Activated CD8-positive, alpha-beta memory T cell treated with anti-CD3 and anti-CD28 coated beads, Interleukin-2, amount 50 U/mL, for 1 hour (primary cell): ENCODE results near the gene ZNF516.

ENCODE experiments used
- DNase-seq: peaks from one replicate; pipeline ENCODE4 v3.0.0-alpha.2; 2020; ENCODE audit errors: extremely low read depth

ZNF516 gene

DNA sequence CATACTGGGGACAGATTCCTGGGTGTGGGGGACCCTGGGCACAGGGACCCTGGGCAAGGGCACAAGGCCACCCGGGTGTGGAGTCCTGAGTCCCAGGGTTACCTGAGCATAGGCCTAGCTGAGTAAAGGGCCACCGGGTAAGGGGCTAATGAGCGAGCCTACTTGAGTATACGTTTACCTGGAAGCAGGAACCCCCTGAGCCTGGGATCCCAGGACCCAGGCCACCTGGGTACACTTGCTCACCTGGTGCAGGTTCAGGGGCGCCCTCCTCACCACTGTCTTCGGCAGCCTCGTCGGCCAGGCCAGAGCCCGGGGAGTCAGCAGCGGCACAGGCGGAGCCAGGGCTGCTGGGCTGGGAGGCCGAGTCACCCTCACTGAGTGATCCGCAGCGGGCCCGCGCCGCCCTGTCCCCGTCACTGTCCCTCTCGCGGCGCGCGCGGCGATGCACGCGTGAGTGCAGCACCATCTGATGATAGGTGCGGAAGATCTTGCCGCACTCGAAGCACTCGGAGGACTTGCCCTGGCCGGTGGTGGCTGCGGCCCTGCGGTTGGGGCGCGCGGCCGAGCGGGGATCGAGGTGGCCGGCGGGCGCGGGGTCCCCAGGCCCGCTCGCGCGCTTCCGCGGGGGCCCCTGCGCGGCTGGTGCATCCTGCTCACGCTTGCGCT, 53.9 kb downstream of the ZNF516 start:
- no peak for DNase-seq

- no peak for DNase-seq
Measured at GRCh38 chr18:76437910-76438309, 57.1 kb downstream of the ZNF516 start.

- DNase-seq: no peak
Measured at GRCh38 chr18:76437011-76437410, 58.0 kb downstream of the ZNF516 start.

DNA sequence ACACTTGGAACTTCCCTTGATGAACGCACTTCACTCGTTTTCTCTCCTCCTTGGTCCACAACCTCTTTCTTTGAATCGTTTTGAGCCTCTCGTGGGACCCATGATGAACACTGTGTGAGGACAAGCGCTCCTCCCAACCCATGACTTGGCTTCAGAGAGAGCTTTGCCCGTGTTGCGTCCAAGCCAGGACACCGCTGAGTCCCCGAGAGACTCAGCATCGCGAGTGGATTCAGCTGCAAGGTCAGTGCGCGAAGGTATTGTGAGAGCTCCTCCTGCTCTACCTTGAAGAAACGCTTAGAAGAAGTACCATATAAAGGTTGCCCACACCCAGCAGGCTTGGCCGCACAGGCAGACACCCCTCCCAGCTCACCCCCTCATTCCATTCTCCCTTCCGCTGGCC, 58.7 kb downstream of the ZNF516 start:
- DNase-seq: no peak

DNA sequence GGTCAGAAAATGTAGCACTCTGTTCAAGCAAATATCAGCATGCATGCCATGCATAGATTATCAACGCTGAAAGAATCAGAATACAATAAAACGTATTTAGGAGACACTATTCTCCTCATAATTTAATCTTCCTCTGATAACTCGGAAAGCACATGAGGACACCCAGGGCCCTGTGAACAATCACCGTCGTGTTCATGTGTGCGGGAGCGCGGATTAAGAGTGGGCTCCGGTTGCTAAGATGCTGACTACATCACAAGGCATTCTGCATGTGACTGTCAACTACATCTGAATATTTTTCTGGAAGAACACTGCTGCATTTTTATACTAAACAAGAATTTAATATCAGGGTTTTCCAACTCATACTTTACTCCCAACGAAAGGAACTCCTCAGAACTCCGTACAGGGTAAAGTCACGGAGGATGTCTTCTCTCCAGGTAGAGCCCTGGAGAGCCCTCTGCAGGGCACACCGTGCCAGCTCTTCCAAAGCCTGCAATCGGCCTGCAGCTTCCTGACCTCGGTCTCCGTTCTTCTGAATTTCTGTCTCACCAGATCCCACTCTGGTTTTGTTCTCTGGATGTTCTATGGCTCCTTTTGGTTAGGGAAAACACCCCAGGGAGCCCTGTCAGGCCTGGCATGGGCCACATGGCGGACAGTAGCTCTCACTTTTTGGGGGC, 59.6 kb downstream of the ZNF516 start:
- no peak for DNase-seq

DNA sequence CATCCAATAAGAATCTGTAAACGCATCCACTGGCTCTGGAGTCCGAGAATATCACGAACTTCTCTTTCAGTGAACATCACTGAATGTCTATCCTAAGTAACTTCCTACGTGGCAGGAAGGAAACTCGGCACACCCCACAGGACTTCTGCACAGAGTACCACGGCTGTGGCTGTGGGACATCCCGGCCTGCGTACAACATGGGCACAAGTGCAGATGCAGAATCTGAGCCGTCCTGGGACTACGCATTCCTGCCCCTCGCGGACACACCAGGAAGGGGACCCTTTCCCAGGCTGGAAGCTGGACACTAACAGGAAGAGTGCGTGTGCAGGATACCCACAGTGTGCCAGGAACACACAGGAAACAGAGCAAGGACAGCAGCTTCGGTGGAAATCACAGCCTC, 60.6 kb downstream of the ZNF516 start:
- DNase-seq: no peak

DNA sequence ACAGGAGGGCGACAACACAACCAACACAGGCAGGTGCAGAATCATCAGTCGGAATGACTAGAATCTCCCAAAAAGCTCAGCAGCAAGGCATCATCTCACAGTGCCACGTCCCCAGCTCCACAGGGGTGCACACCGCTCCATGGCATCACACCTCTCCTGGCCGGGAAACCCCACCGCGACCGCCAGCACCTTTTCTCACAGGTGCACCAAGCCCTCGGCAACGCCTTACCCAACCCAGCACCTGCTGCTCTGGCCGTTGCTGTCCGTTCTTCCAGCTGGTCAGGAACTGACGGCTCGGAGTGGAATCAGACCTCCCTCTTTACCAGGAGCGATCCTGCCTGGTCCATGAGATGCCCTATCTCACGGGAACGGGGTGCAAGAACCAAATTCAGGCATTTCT, 61.3 kb downstream of the ZNF516 start:
- DNase-seq: no peak

DNA sequence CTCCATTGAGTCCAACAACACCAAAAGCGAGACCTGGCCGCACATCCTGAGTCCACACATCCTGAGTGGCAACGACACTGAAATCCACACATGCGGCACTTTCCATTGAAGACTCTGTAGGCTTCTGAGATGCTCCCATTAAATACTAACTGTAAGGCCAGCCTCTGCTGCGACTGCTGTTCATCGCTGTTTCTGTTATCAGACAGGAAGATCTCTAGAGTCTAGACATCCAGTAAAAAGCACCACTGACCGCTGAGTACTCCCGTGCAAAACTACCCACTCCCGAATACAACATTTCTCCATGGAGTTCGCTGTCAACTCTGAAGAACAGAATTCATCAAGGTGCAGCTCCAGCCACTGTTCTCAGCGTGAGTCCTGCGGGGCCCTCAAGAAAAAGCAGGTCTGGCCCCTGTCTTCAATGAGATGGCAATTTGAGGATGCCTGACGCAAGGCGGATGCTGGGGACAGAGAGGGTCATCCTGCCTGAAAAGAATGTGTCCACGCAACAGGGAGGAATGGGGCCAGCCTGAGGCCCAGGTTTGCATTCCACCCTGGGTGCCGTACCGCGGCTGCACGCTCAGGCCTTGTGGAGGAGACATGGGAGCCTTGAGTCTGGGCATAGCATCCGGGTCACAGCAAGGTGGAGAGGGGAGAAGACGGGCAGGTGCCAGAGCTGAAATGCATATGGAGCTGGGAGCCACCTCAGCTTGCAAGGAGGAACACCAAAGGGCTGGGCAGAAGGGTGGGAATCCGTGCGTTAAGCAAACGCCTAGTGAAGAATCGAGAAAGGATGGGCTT, 61.9 kb downstream of the ZNF516 start:
- DNase-seq: no peak

DNA sequence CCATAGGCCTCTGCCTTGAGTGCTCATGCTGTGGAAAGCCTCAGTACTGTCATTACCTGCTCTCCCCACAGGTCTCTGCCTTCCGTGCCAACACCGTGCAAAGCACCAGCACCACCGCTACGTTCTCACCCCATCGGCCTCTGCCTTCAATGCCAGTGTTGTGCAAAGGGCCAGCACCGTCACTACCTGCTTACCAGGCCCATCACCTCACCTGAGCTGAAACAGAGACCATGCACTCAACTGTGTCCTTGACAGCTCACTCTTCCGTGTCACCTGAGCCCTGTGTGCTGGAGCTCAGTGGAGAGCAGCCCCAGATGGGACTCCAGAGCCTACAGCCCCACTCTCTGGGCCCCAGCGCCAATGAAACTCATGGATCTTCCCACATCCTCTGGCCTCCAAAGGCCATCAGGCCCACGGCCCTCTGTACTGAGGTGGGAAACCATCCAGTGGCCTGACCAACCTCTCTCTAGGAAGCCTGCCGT, 62.7 kb downstream of the ZNF516 start:
- DNase-seq: no peak

- DNase-seq: no peak
Measured at GRCh38 chr18:76431437-76432273, 63.4 kb downstream of the ZNF516 start.

DNA sequence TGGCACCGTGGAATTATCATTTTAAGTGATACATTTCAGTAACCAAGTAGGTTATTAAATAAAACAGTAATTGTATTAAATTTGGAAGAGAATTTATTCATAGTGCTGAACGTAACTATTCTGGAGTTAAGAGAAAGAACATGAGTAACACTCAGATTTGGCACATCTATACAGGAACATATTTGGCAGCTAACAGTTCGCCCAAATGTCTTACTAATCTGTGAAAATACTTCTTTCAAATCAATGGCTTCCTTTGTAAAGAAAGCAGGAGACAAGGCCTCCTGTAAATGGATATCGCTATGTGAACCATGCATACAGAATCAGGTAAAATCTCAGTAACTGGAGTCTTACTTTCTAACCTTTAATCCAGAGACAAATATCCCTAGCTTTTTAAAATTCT, 64.4 kb downstream of the ZNF516 start:
- no peak for DNase-seq

DNA sequence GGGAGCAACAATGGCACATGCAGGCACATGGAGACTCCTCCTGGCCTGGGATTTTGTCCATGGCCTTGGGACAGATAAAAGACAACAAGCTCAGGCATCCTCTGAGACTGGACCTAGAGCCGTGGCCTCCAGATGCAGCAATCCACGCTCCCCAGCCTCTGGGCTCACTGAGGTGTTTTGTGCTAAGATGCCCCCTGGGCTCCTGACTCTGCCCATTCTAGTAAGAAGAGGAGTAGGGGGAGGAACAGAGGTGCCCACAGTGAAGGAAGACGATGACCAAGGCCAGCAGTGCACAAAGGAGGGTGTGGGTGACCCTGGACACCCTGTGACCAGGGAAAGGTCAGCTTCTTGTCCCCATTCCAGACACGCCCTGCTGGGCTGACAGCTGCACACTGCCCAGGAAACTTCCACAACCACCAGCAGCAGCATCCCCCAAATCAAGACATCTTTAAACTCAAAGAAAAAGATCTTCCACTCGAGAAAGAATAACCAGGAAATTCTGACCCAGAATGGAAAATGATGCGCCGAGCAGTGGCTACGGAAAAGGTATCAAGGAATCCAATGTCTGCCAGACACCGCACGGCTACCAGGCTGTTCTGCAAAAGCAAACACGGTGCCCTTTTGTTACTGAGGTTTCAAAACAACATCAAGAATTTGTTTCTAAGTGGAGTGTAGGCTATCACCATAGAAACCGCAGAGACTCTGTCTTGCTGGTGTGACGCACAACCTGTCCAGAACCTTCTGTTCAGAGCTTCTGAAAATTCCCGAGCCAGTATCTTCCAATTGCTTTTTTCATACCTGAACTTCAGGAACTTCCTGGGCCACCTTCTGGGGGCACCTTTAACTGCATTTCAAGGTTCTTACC, 65.5 kb downstream of the ZNF516 start:
- DNase-seq: no peak

DNA sequence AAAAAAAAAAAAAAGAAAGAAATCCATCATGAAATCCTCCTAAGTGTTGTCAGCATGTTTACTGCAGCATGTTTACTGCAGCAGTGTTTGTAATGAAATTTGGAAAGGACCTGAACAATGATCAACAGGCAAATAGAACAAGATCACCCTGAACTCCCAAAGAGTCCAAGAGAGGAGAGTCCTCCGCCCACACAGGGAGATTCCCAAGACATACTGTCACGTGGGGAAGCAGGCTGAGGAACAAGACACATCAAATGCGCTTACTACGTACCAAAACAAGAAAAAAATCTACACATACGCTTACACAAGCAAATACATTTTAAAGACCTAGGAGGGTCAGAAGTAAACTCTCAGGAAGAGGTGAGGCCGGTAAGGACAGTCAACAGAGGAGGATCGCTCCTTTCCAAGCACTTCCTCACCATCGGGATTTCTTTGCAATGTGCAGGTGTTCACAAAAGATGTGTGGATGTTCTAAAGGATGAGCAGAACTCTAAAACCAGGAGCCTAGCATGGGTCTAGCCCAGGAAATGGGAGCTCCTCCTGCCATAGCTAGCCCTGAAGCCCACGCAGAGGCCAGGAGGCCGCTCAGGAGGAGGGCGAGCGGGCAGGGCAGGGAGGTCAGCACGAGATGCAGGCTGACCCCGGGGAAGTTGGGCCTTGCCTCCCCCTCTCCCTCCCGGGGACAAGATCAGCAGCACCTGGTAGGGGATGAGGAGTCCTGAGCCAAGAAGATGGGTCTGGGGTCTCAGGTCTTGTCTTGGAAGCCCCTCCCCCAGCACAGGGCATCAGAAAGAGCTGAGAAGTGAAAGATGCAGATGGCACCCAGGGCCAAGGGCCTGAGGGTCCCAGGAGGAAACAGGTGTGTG, 66.4 kb downstream of the ZNF516 start:
- DNase-seq: no peak

- DNase-seq: no peak
Measured at GRCh38 chr18:76426737-76427305, 68.2 kb downstream of the ZNF516 start.

GRCh38 chr18:76425146-76426131, 69.6 kb downstream of the ZNF516 start:
- no peak for DNase-seq

GRCh38 chr18:76422838-76423237, 72.2 kb downstream of the ZNF516 start:
- DNase-seq: no peak

GRCh38 chr18:76422121-76422520, 72.9 kb downstream of the ZNF516 start:
- DNase-seq: no peak

DNA sequence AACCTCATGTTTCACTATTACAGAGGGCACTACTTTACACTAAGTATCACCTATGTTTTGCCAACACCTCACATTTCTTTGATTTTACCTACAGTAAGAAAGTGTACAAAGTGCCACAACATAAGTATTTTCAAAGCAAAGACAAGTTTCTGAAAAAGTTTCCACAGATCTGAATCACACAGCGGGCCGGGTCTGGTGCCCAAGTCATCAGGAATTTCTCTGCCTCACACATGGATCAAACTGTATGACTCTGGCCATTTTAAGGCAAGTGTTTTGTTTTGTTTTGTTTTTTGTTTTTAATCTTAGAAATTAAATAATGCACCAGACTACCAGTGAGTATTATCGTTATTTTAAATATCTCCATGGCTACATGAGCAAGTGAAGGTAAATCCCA, 73.4 kb downstream of the ZNF516 start:
- no peak for DNase-seq
